ENCODE measurements around the gene CARD11. TPM values are rescaled to one million over a fixed set of nuclear protein-coding genes. Genes with fewer than 3 reads are reported as not detected.

CARD11 gene
- total and polyA plus RNA-seq, 2 donors (not counting 1 experiment from before 2014, with no cell fraction given), result 0.02 TPM; not detected in 1

GRCh38 chr7:3003936-3004335 is 39.7 kb downstream of the CARD11 start:
- Histone ChIP-seq H3K27ac (ENCODE audit: insufficient read depth, low read length) (no peak overlapping the region), H3K9me3 (ENCODE audit: control insufficient read depth, insufficient read depth, low read depth, low read length) (no peaks in the 10 kb centered on the region), H3K9ac (ENCODE audit: insufficient read depth, low read length) (no peak overlapping the region), H3K4me2 (ENCODE audit: extremely low read depth, insufficient read depth, low read length) (no peak overlapping the region), H3K36me3 (ENCODE audit: control insufficient read depth, insufficient read depth, low read length) (no peaks in the 10 kb centered on the region), H3K27me3 (ENCODE audit: control insufficient read depth, insufficient read depth, low read length) (no peaks in the 10 kb centered on the region), H3K4me1 (ENCODE audit: control insufficient read depth, extremely low read depth, insufficient read depth, low read length) (no peaks in the 10 kb centered on the region), H2AFZ (ENCODE audit: low read length) (no peak overlapping the region), H3K4me3 (replicated peaks in 1 of 4; ENCODE audit: control extremely low read depth in 1 of 4, insufficient read depth in 1 of 4, low read depth in 3 of 4, low read length in 4 of 4) (no peak overlapping the region), H3K79me2 (ENCODE audit: control insufficient read depth, insufficient read depth, low read length) (no peaks in the 10 kb centered on the region), H4K20me1 (ENCODE audit: control insufficient read depth, extremely low read depth, insufficient read depth, low read length) (no peaks in the 10 kb centered on the region)
- no peak for DNase-seq (ENCODE audit: low read depth in 2 of 2)
- TF ChIP-seq CTCF (conservative IDR thresholded peaks at IDR 0.05 in 1 of 2, IDR thresholded peaks at IDR 0.05 in 1 of 2; ENCODE audit: low read depth in 1 of 2, low read length in 2 of 2) (no peak), EZH2 (IDR thresholded peaks at IDR 0.05; ENCODE audit: low read length, missing control alignments) (no peak)

GRCh38 chr7:3002631-3003030 is 41.0 kb downstream of the CARD11 start:
- H3K4me3 ChIP-seq (replicated peaks in 1 of 4; ENCODE audit: control extremely low read depth in 1 of 4, insufficient read depth in 1 of 4, low read depth in 3 of 4, low read length in 4 of 4), result no peak overlapping the region
- no peak overlapping the region for H2AFZ ChIP-seq (ENCODE audit: low read length)
- H3K9ac ChIP-seq (ENCODE audit: insufficient read depth, low read length), result no peak overlapping the region
- no peaks in the 10 kb centered on the region for H4K20me1 ChIP-seq (ENCODE audit: control insufficient read depth, extremely low read depth, insufficient read depth, low read length)
- H3K4me2 ChIP-seq (ENCODE audit: extremely low read depth, insufficient read depth, low read length), result no peak overlapping the region
- no peak for DNase-seq (ENCODE audit: low read depth in 2 of 2)
- no peaks in the 10 kb centered on the region for H3K36me3 ChIP-seq (ENCODE audit: control insufficient read depth, insufficient read depth, low read length)
- no peaks in the 10 kb centered on the region for H3K9me3 ChIP-seq (ENCODE audit: control insufficient read depth, insufficient read depth, low read depth, low read length)
- H3K79me2 ChIP-seq (ENCODE audit: control insufficient read depth, insufficient read depth, low read length), result no peaks in the 10 kb centered on the region
- no peaks in the 10 kb centered on the region for H3K4me1 ChIP-seq (ENCODE audit: control insufficient read depth, extremely low read depth, insufficient read depth, low read length)
- no peak for TF ChIP-seq CTCF (conservative IDR thresholded peaks at IDR 0.05 in 1 of 2, IDR thresholded peaks at IDR 0.05 in 1 of 2; ENCODE audit: low read depth in 1 of 2, low read length in 2 of 2)
- no peak for TF ChIP-seq EZH2 (IDR thresholded peaks at IDR 0.05; ENCODE audit: low read length, missing control alignments)
- no peaks in the 10 kb centered on the region for H3K27me3 ChIP-seq (ENCODE audit: control insufficient read depth, insufficient read depth, low read length)
- H3K27ac ChIP-seq (ENCODE audit: insufficient read depth, low read length), result no peak overlapping the region

- H3K79me2 ChIP-seq (ENCODE audit: control insufficient read depth, insufficient read depth, low read length), result no peaks in the 10 kb centered on the region
- no peaks in the 10 kb centered on the region for H4K20me1 ChIP-seq (ENCODE audit: control insufficient read depth, extremely low read depth, insufficient read depth, low read length)
- H2AFZ ChIP-seq (ENCODE audit: low read length), result no peak overlapping the region
- H3K4me1 ChIP-seq (ENCODE audit: control insufficient read depth, extremely low read depth, insufficient read depth, low read length), result no peaks in the 10 kb centered on the region
- no peak overlapping the region for H3K9ac ChIP-seq (ENCODE audit: insufficient read depth, low read length)
- no peak overlapping the region for H3K4me3 ChIP-seq (replicated peaks in 1 of 4; ENCODE audit: control extremely low read depth in 1 of 4, insufficient read depth in 1 of 4, low read depth in 3 of 4, low read length in 4 of 4)
- no peak overlapping the region for H3K4me2 ChIP-seq (ENCODE audit: extremely low read depth, insufficient read depth, low read length)
- H3K9me3 ChIP-seq (ENCODE audit: control insufficient read depth, insufficient read depth, low read depth, low read length), result no peaks in the 10 kb centered on the region
- H3K27me3 ChIP-seq (ENCODE audit: control insufficient read depth, insufficient read depth, low read length), result no peaks in the 10 kb centered on the region
- no peak overlapping the region for H3K27ac ChIP-seq (ENCODE audit: insufficient read depth, low read length)
- TF ChIP-seq CTCF (conservative IDR thresholded peaks at IDR 0.05 in 1 of 2, IDR thresholded peaks at IDR 0.05 in 1 of 2; ENCODE audit: low read depth in 1 of 2, low read length in 2 of 2), result no peak
- TF ChIP-seq EZH2 (IDR thresholded peaks at IDR 0.05; ENCODE audit: low read length, missing control alignments), result no peak
- H3K36me3 ChIP-seq (ENCODE audit: control insufficient read depth, insufficient read depth, low read length), result no peaks in the 10 kb centered on the region
- no peak for DNase-seq (ENCODE audit: low read depth in 2 of 2)
Measured at GRCh38 chr7:3000566-3000965, 43.1 kb downstream of the CARD11 start.

Data from fibroblast of lung (primary cell).